Measurements from ENCODE around the gene NDUFV1.

- TF ChIP-seq POLR2A (IDR thresholded peaks at IDR 0.05; ENCODE audit: low read depth, low read length) (no peak), TAF1 (IDR thresholded peaks at IDR 0.05; ENCODE audit: low read depth, low read length) (no peak), PAX5 (IDR thresholded peaks at IDR 0.05; ENCODE audit: insufficient read depth, low read length, severe bottlenecking) (no peak), POLR2AphosphoS5 (IDR thresholded peaks at IDR 0.05; ENCODE audit: low read depth, low read length) (no peak)
These were observed 34.4 kb upstream of the NDUFV1 start for GRCh38 chr11:67572305-67572704.

Measured in GM12891 (cell line).